Measurements from ENCODE around the gene RGS17. TPM values are rescaled to one million over a fixed set of nuclear protein-coding genes. Genes with fewer than 3 reads are reported as not detected.

Gene RGS17
- total RNA-seq, 3 donors from 2014 or later = 0.29 to 1.8 (median 0.66) TPM

- Histone ChIP-seq H3K36me3 (no peaks in the 10 kb centered on the region), H3K4me3 (no peak overlapping the region), H3K9me3 (no peaks in the 10 kb centered on the region), H3K27ac (no peak overlapping the region), H3K4me1 (no peaks in the 10 kb centered on the region), H3K27me3 (peaks cover 0 to 14% of the 10 kb centered on the region in 2 donors)
- DNase-seq (ENCODE audit: low spot score in 2 of 2) = no peak
- intact Hi-C loops (cut with DNase I; ENCODE audit: low total_unique reads) = no loop called here
- no peak for TF ChIP-seq CTCF (IDR thresholded peaks at IDR 0.05)
- no peak for TF ChIP-seq POLR2AphosphoS5 (IDR thresholded peaks at IDR 0.05)
- no peak for TF ChIP-seq POLR2A (IDR thresholded peaks at IDR 0.05)
Measured at GRCh38 chr6:153126218-153126617, 4.9 kb downstream of the RGS17 start.

GRCh38 chr6:153125032-153125431, 6.0 kb downstream of the RGS17 start:
- TF ChIP-seq CTCF (IDR thresholded peaks at IDR 0.05) = no peak
- no peak for TF ChIP-seq POLR2A (IDR thresholded peaks at IDR 0.05)
- no peak for TF ChIP-seq POLR2AphosphoS5 (IDR thresholded peaks at IDR 0.05)
- H3K36me3 ChIP-seq = no peaks in the 10 kb centered on the region
- H3K4me3 ChIP-seq = no peak overlapping the region
- no peaks in the 10 kb centered on the region for H3K9me3 ChIP-seq
- peaks cover 0 to 12% of the 10 kb centered on the region in 2 donors for H3K27me3 ChIP-seq
- no peak for DNase-seq (ENCODE audit: low spot score in 2 of 2)
- no peaks in the 10 kb centered on the region for H3K4me1 ChIP-seq
- no peak overlapping the region for H3K27ac ChIP-seq
- intact Hi-C loops (cut with DNase I; ENCODE audit: low total_unique reads) = no loop called here

- H3K27me3 ChIP-seq = peaks cover 0 to 2% of the 10 kb centered on the region in 2 donors
- no peaks in the 10 kb centered on the region for H3K4me1 ChIP-seq
- no peaks in the 10 kb centered on the region for H3K36me3 ChIP-seq
- no peaks in the 10 kb centered on the region for H3K9me3 ChIP-seq
- DNase-seq (ENCODE audit: low spot score in 2 of 2) = no peak
- H3K4me3 ChIP-seq = no peak overlapping the region
- H3K27ac ChIP-seq = no peak overlapping the region
- intact Hi-C loops (cut with DNase I; ENCODE audit: low total_unique reads) = no loop called here
- TF ChIP-seq POLR2AphosphoS5 (IDR thresholded peaks at IDR 0.05) (no peak), CTCF (IDR thresholded peaks at IDR 0.05) (no peak), POLR2A (IDR thresholded peaks at IDR 0.05) (no peak)
Measured at GRCh38 chr6:153123801-153124200, 7.3 kb downstream of the RGS17 start.

GRCh38 chr6:153121311-153121710, 9.8 kb downstream of the RGS17 start:
- Histone ChIP-seq H3K9me3 (no peaks in the 10 kb centered on the region), H3K36me3 (no peaks in the 10 kb centered on the region)

More at GRCh38 chr6:153121311-153121710, 9.8 kb downstream of the RGS17 start:
- TF ChIP-seq CTCF (IDR thresholded peaks at IDR 0.05) (no peak), POLR2AphosphoS5 (IDR thresholded peaks at IDR 0.05) (no peak), POLR2A (IDR thresholded peaks at IDR 0.05) (no peak)
- intact Hi-C loops (cut with DNase I; ENCODE audit: low total_unique reads) = no loop called here
- no peaks in the 10 kb centered on the region for H3K27me3 ChIP-seq
- H3K4me1 ChIP-seq = no peaks in the 10 kb centered on the region
- no peak overlapping the region for H3K4me3 ChIP-seq
- DNase-seq (ENCODE audit: low spot score in 2 of 2) = no peak
- no peak overlapping the region for H3K27ac ChIP-seq

Data from breast epithelium (tissue), 4 donors.